ENCODE measurements around the gene TMEM183A. TPM values are rescaled to one million over a fixed set of nuclear protein-coding genes. Genes with fewer than 3 reads are reported as not detected.
A peak's percentile ranks its signal among the peaks of the same experiment; 100 is the strongest.

Gene TMEM183A
- total RNA-seq, 4 donors from 2014 or later, result 79.3 to 119 (median 90.0) TPM

DNA sequence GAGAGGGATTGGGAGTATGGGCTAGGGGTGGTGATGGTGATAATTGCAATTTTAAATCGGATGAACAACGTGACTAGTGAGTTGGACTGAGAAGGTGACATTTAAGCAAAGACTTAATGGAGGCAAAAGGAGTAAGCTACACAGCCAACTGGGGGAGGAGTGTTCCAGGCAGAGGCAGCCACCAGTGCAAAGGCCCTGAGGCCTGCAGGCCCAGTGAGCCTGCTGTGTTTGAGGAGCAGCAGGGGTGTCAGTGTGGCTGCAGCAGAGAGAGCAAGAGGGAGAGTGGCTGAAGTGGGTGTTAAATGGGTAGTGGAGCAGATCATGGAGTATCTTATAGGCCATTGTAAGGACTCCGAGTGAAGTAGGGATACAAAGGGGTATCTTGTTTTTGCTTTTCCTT lies 59.8 kb downstream of the TMEM183A start:
- no peak for ATAC-seq
- Histone ChIP-seq H3K27me3 (no peaks in the 10 kb centered on the region), H3K9me3 (no peaks in the 10 kb centered on the region), H3K4me1 (peaks cover 9 to 24% (median 13%) of the 10 kb centered on the region in 3 donors), H3K27ac (no peak overlapping the region), H3K4me3 (no peak overlapping the region), H3K36me3 (no peaks in the 10 kb centered on the region)
- TF ChIP-seq, protein P1, sequence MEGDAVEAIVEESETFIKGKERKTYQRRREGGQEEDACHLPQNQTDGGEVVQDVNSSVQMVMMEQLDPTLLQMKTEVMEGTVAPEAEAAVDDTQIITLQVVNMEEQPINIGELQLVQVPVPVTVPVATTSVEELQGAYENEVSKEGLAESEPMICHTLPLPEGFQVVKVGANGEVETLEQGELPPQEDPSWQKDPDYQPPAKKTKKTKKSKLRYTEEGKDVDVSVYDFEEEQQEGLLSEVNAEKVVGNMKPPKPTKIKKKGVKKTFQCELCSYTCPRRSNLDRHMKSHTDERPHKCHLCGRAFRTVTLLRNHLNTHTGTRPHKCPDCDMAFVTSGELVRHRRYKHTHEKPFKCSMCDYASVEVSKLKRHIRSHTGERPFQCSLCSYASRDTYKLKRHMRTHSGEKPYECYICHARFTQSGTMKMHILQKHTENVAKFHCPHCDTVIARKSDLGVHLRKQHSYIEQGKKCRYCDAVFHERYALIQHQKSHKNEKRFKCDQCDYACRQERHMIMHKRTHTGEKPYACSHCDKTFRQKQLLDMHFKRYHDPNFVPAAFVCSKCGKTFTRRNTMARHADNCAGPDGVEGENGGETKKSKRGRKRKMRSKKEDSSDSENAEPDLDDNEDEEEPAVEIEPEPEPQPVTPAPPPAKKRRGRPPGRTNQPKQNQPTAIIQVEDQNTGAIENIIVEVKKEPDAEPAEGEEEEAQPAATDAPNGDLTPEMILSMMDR (IDR thresholded peaks at IDR 0.05), result no peak
- TF ChIP-seq POLR2AphosphoS5 (IDR thresholded peaks at IDR 0.05) (no peak), EP300 (IDR thresholded peaks at IDR 0.05) (no peak), POLR2A (IDR thresholded peaks at IDR 0.05) (no peak)
- 93 to 100% methylated on average over 2 to 3 of the region's 3 CpGs for WGBS, 2 donors (ENCODE audit: low coverage in 1 of 2)

DNA sequence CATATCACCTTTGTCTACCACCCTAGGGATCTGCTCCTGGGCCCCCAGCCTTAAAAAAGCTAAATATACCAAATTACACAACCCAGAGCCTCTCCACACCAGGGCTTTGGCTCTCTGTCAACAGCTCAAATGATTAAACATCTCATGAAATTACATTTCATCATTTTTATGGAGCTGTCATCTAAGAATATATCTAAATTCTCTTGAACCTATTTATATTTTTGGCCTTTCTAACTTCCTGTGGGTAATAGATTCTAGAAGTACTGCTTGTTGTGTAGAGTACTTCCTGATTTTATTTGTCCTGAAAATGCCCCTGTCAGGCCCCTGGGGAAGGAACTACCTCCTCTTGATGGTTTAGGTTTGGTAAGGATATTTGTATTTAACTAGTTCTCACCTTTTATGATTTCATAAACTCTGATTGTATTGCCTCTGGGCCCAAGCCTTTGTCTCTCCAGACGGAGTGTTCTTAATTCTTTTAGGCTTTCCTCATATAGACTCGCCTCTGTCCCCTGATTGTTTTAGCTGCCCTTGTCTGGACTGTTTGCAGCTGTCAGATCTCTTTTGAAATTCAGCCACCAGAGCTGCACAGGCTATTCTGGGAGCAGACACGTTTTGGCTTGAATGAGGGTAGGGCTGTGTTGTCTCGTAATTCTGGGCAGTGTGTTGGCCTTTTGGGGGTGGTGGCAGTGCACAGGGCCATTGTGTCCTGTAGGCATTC lies 62.0 kb downstream of the TMEM183A start:
- peak overlapping the region; percentile 45 to 68 (median 53) for H3K27ac ChIP-seq
- H3K36me3 ChIP-seq, result no peaks in the 10 kb centered on the region
- ATAC-seq, result peak; percentile 79
- peaks cover 9 to 24% (median 13%) of the 10 kb centered on the region in 3 donors for H3K4me1 ChIP-seq
- no peak overlapping the region for H3K4me3 ChIP-seq
- no peaks in the 10 kb centered on the region for H3K27me3 ChIP-seq
- WGBS, 2 donors (ENCODE audit: low coverage in 1 of 2), result 13 to 19% methylated on average over 2 of the region's 4 CpGs
- H3K9me3 ChIP-seq, result no peaks in the 10 kb centered on the region
- TF ChIP-seq, protein P1 (IDR thresholded peaks at IDR 0.05), result no peak
- TF ChIP-seq EP300 (IDR thresholded peaks at IDR 0.05) (no peak), POLR2AphosphoS5 (IDR thresholded peaks at IDR 0.05) (no peak), POLR2A (IDR thresholded peaks at IDR 0.05) (no peak)

DNA sequence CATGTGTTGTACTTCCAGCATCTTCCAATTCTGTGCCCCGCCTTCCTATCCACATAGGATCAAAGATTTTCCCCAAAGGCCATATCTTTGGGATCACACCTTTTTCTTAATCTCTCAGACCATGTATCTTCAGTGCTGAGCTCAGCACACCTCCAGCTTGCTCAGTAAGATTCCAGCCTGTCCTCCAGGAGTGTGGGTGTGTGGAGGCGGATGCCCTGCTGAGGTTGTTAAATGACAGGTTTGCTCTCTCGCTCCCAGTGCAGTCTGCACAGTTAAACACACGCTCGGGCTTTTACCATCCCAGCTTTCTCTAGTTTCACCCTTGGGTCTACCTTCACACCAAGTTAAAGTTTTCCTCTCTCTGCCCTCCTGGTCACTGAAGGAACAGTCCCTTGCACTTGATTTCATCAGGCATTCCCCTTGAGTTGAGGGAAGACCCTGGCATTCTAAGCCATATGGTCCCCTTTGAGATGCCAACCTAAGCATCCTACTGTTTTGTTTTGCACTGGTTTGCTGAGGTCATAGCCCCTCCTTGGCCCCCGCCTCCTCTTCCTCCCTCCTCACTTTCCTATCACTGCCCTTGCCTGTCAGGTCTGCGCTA lies 64.9 kb downstream of the TMEM183A start:
- Histone ChIP-seq H3K4me1 (peaks cover 9 to 36% (median 13%) of the 10 kb centered on the region in 3 donors), H3K27ac (no peak overlapping the region), H3K4me3 (no peak overlapping the region), H3K27me3 (peaks cover 26% of the 10 kb centered on the region), H3K9me3 (no peaks in the 10 kb centered on the region), H3K36me3 (no peaks in the 10 kb centered on the region)
- TF ChIP-seq, protein P1 (IDR thresholded peaks at IDR 0.05), result no peak
- TF ChIP-seq POLR2A (IDR thresholded peaks at IDR 0.05), result no peak
- TF ChIP-seq EP300 (IDR thresholded peaks at IDR 0.05), result no peak
- TF ChIP-seq POLR2AphosphoS5 (IDR thresholded peaks at IDR 0.05), result no peak
- ATAC-seq, result no peak
- 89 to 98% methylated on average over 5 to 7 of the region's 7 CpGs for WGBS, 2 donors (ENCODE audit: low coverage in 1 of 2)

DNA sequence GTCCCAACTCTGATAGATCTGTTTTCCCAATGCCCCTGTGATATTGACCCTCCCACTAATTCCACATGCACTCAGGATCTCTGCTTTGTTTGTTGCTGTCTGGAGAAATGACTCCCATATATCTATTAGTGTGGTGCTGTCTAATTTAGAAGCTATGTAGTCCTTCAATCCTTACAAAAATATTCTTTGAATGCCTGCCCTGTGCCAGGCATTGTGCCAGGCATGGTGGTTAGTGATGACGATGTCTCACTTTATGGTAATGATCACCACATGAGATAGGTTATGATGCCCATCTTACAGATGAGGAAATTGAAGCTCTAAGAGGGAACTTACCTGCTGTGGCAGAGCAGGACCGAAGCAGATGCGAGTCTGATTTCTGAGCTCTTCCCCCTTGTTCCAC lies 65.7 kb downstream of the TMEM183A start:
- H3K9me3 ChIP-seq, result no peaks in the 10 kb centered on the region
- no peak overlapping the region for H3K27ac ChIP-seq
- 94 to 100% methylated on average over 2 to 3 of the region's 3 CpGs for WGBS, 2 donors (ENCODE audit: low coverage in 1 of 2)
- H3K27me3 ChIP-seq, result peaks cover 31% of the 10 kb centered on the region
- H3K36me3 ChIP-seq, result no peaks in the 10 kb centered on the region
- ATAC-seq, result no peak
- peaks cover 9 to 36% (median 13%) of the 10 kb centered on the region in 3 donors for H3K4me1 ChIP-seq
- H3K4me3 ChIP-seq, result no peak overlapping the region
- TF ChIP-seq, protein P1 (IDR thresholded peaks at IDR 0.05), result no peak
- no peak for TF ChIP-seq POLR2A (IDR thresholded peaks at IDR 0.05)
- TF ChIP-seq EP300 (IDR thresholded peaks at IDR 0.05), result no peak
- no peak for TF ChIP-seq POLR2AphosphoS5 (IDR thresholded peaks at IDR 0.05)

DNA sequence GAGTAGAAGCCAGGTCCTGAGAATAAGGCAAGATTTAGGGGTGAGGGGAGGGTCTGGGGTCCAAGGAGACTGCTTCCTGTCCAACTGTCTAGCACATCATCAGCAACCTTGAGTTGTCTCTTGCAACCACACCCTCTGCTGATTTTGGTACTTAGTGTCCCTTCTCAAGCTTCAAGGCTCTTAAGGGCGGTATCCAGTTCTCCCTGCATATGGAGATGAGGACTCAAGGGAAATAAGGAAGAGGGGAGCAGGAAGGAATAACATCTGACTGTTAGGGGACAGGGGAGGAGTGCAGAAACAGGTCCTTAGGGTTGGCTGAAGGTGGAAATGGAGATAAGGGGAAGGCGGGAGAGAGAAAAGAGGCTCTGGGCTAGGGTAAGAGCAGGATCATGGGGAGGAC lies 66.3 kb downstream of the TMEM183A start:
- H3K27me3 ChIP-seq, result peaks cover 36% of the 10 kb centered on the region
- TF ChIP-seq, protein P1 (IDR thresholded peaks at IDR 0.05), result no peak
- no peaks in the 10 kb centered on the region for H3K9me3 ChIP-seq
- 86 to 100% methylated on average over 1 to 2 of the region's 2 CpGs for WGBS, 2 donors (ENCODE audit: low coverage in 1 of 2)
- ATAC-seq, result no peak
- peaks cover 9 to 30% (median 12%) of the 10 kb centered on the region in 3 donors for H3K4me1 ChIP-seq
- H3K4me3 ChIP-seq, result no peak overlapping the region
- H3K27ac ChIP-seq, result no peak overlapping the region
- H3K36me3 ChIP-seq, result no peaks in the 10 kb centered on the region
